CD4-positive, alpha-beta T cell treated with Interleukin-1 beta for 1 hour (primary cell): ENCODE measurements around the gene VWA7.
A peak's percentile ranks its signal among the peaks of the same experiment; 100 is the strongest.

Experiments used
- DNase-seq, 2 donors: peaks; one replicate each; pipeline ENCODE4 v3.0.0-alpha.2; 2020 to 2022

The VWA7 gene

DNA sequence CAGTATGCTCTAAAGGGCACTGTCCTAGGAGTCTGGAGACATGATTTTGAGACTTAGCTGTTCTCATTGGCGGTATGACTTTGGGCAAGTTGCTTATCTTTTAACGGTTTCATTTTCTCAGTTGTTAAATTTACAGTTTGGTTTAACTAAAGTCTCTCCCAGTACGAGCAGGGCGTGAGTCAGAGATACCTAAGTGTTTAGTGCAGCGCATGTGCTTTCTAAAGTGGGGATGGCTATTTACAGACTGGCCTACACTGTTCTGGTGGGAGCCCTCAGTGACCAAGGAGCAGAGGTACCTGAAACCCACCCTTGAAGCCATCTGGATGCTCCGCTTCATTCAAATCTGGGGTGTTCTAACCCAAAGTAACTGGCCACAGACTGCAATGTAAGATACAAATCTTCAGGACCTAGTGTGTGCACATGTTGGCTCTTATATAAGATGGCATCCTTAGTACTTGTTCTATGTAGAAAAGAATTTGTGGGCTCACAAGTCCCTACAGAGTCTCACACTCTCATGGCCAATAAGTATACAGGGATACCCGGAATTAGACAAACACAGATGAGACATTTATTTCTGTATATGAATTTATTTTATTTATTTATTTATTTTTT lies 26.6 kb downstream of the VWA7 start:
- DNase-seq = no peak

DNA sequence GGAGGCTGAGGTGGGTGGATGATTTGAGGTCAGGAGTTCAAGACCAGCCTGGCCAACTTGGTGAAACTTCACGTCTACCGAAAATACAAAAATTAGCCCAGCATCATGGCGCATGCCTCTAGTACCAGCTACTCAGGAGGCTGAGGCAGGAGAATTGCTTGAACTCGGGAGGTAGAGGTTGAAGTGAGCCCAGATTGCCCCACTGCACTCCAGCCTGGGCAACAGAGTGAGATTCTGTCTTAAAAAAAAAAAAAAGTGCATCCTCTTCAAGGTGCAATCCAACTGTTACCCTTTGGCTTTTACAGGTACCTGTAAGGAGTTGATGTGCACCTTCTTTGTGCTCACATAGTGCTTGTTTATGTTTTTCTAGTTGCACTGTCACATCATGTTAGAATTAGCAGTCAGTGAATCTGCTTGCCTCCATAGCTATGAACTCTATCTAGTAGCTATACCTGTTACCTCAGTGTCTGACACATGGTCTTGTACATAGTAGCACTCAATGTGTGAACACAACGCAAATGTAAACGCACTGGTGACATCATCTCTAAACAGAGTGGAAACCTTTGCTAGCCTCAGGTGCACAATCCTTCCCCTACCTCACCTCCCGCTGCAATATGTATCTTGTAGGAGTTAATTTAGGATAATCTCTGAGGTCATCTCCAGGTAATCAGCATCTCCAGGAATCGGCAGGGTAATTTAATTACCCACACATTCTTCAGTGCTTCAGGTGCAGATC lies 27.7 kb downstream of the VWA7 start:
- no peak for DNase-seq

GRCh38 chr6:31744422-31744821 lies 32.7 kb downstream of the VWA7 start:
- no peak for DNase-seq

DNA sequence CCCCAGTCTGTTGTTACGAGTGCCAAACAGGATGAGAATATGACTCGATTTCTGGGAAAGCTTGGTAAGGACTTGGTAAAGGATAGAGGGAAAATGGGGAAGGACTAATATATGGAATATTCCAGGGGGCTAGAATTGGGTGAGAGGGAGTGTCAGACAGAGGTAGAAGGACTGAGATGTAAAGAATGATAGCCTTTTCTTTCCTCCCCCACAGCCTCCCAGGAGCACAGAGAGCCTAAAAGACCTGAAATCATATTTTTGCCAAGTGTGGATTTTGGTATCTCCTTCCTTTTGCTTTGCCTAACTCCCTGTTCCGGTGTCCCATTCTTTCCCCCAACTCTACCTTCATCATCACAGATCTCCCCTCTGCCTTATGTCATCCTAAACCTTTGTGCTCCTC lies 34.2 kb downstream of the VWA7 start:
- no peak for DNase-seq

DNA sequence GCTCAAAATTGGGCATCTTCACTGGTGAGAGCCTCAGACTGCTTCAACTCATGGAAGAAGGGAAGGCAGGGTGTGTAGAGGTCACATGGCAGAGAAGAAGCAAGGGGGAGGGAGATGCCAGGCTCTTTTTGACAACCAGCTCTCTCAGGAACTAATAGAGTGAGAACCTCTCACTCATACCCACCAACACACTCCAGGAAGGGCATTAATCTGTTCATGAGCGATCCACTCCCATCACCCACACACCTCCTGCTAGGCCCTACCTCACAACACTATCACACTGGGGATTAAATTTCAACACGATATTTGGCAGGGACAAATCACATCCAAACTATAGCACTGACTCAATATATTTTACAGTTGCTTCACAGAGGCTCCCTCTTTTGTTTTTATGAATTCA lies 35.3 kb downstream of the VWA7 start:
- no peak for DNase-seq

DNA sequence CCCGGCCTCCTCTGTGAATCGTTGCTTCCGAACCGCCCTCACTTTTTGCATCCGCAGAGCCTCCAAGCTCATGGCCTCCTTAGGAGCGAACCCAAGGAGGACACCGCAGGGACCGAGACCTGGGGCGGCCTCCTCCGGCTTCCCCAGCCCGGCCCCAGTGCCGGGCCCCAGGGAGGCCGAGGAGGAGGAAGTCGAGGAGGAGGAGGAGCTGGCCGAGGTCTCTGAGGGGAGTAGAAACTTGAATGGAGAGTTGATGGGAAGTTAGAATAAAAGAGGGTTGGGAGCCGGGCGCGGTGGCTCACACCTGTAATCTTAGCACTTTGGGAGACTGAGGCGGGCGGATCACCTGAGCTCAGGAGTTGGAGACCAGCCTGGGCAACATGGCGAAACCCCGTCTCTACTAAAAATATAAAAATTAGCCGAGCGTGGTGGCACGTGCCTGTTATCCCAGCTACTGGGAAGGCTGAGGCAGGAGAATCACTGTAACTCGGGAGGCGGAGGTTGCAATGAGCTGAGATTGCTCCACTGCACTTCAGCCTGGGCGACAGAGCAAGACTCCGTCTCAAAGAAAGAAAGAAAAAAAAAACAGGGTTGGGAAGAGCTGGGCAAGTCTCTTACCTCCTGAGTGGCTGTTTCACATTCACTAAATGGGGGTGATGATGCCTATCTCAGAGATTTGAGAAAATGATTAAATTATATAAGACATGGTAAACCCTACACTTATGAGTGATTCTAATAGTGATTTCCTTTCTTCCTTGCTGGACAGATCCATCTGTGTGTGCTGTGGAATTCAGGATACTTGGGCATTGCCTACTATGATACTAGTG lies 36.5 kb downstream of the VWA7 start:
- peak in 1 of 2 donors; percentile 32 for DNase-seq

- peak; percentile 97 to 98 for DNase-seq
These were observed 37.3 kb downstream of the VWA7 start, which contains the start of gene MSH5 for GRCh38 chr6:31739639-31740396. Gene MSH5, plus strand, starts transcription at chr6:31740005. Its CDS starts 462 bp downstream, at chr6:31740467.

- DNase-seq = peak; percentile 79 to 82
These were observed 38.8 kb downstream of the VWA7 start for GRCh38 chr6:31737991-31738979.

DNA sequence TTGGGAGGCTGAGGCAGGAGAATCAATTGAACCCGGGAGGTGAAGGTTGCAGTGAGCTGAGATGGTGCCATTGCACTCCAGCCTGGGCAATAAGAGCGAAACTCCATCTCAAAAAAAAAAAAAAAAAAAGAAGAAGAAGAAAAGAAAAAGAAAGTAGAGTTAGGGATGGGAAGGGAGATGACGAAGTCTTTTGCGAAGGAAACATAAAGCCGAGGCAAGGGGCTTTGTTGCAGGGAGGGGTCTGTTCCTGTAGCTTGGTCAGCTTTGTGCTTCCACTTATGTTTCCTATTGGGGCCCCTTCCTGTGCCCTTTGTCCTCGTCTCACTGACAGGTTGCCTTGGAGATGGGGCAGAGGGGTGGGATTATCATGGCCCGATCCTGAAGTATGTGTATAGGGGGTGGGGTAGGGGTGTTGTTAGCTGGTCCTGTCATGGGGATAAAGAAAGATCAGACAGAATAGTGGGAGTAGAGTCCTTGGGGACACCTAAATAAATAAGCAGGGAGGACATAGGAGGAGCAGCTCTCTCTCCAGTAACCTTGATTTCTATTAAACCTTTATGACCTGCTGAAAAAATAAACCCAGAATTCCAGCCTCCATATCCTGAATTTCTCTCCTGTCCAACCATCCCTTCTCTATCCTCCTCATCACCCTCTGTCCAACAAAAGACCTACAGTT lies 39.7 kb downstream of the VWA7 start:
- peak; percentile 13 to 34 for DNase-seq

- DNase-seq = no peak
These were observed 40.3 kb downstream of the VWA7 start for GRCh38 chr6:31736768-31737314.

GRCh38 chr6:31736021-31736767 lies 40.9 kb downstream of the VWA7 start, which contains the start of gene CLIC1:
Gene CLIC1, minus strand, starts transcription at chr6:31736530. Its CDS starts 230 bp downstream, at chr6:31736300.
- DNase-seq = peak; percentile 78 to 83

DNA sequence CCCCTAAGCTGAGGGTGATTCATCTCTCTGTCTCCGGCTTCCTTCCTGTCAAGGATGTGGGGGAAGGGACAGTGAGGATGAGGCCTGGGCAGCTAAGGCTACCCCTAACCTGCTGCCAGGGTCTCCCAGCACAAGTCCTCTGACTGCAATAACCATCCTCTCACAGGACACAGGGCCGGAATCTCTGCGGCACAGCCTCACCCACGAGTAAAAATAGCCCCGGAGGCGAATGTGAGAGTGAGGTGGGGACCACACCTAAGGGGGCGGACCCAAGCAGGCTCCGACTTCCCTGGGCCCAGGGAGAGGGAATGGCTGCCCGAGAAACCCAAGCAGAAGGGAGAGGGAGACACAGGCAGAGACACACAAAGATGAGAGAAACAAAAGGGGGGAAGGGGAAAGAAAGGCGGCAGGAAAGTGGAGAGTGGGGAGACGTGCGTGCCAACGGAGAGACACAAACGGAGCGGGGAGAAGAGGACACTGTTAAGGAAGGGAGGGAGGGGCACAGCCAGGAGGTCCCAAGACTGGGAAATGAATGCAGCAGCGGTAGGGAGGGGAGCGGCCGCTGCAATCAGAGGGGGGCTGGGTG lies 42.2 kb downstream of the VWA7 start:
- peak; percentile 79 to 82 for DNase-seq

- DNase-seq = no peak
These were observed 42.8 kb downstream of the VWA7 start for GRCh38 chr6:31734247-31734820.

- no peak for DNase-seq
These were observed 43.4 kb downstream of the VWA7 start for GRCh38 chr6:31733734-31734133.

GRCh38 chr6:31732029-31732428 lies 45.1 kb downstream of the VWA7 start:
- no peak for DNase-seq

- no peak for DNase-seq
These were observed 46.5 kb downstream of the VWA7 start for GRCh38 chr6:31730631-31731086.

DNA sequence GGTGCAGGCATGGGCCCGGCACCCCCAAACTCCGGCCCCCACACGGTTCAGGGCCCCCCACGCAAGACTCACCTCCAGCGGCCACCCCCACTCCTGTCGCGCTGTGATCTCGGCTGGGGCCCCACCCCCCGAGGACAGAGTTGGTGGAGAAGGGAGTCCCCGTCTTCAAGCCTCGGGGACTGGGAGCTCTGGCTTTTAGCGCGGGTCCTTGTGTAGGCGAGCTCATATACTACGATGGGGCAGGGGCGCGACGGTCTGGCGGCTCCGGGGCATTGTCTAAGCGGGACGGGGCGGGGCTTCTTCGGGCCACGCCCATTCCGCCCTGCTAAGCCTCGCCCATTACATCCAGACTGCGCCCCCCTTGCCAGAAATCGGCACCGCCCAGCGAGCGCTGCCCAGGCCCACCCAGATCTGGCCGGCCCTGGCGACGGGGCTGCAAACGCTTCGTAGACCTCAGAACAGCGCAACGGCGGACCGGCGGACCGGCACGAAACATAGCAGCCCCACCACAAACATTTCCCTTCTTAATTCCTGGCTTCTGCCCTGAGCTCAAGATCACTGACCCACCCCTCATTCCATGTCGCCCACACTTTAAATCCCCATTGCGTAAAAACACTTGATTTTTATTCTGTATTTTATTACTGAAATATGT lies 47.0 kb downstream of the VWA7 start:
- DNase-seq = peak; percentile 76 to 78

DNA sequence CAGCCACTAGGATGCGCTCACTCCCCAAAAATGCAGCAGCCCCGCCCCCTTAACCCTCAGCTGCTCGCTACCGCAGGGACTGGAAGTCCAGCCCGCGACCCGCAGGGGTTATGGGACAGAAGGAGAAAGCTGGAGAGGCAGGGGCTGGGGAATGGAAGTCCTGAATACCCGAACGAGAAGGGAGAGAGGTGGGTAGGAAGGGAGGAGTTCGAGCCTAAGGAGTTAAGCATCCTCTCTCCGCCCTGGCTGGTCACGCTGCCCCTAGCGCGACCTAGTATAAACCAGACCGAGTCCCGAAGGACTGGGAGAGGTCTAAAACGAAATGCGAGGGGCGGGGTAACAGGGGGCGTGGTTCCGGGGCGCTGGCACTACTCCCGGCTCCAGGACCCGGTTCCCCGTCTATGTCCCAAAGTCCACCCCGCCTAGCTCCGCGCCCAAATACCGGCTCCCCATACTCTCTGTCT lies 47.6 kb downstream of the VWA7 start:
- DNase-seq = peak; percentile 83
